NCI-H1694 treated with DMSO at 0.1 percent for 48 hours (cell line): ENCODE results near the gene ATXN7L3.
"Not testable (repeated sequence)": the region's sequence is repeated elsewhere in the genome, so short reads cannot be mapped to it uniquely, and the experiment has no call there.

Experiments used
- DNase-seq: peaks from one replicate; lab custom pipeline; 2025; lab: John Stamatoyannopoulos, UW

Gene ATXN7L3

GRCh38 chr17:44174427-44174826 lies 25.3 kb downstream of the ATXN7L3 start:
- no peak for DNase-seq

- no peak for DNase-seq
Measured at GRCh38 chr17:44171931-44172455, 27.7 kb downstream of the ATXN7L3 start.

GRCh38 chr17:44170499-44171201 lies 29.0 kb downstream of the ATXN7L3 start, which contains the start of gene ASB16:
Gene ASB16 (plus strand): TSS chr17:44170704. CDS start chr17:44170790, 86 bp downstream.
- DNase-seq: peak; percentile 26

- no peak for DNase-seq
Measured at GRCh38 chr17:44170135-44170498, 29.6 kb downstream of the ATXN7L3 start.

- DNase-seq: no peak
Measured at GRCh38 chr17:44167181-44167861, 32.4 kb downstream of the ATXN7L3 start.

DNA sequence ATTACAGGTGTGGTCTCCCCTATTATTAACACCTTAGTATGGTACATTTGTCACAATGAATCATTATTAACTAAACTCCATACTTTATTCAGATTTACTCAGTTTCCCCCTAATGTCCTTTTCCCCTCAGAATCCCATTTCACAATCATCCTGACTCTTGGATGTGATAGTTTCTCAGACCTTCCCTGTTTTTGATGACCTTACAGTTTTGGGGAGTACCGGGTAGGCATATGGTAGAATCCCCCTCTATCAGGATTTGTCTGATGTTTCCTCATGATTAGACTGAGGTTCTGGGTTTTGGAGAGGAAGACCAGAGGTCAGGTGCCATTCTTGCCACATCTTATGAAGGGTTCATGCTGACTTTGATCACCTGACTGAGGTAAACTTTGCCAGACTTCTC lies 35.2 kb downstream of the ATXN7L3 start:
- no peak for DNase-seq

- DNase-seq: no peak
Measured at GRCh38 chr17:44159519-44160210, 40.0 kb downstream of the ATXN7L3 start.

- DNase-seq: no peak
Measured at GRCh38 chr17:44155488-44155887, 44.2 kb downstream of the ATXN7L3 start.

- DNase-seq: no peak
Measured at GRCh38 chr17:44152875-44153274, 46.8 kb downstream of the ATXN7L3 start.

GRCh38 chr17:44149750-44150329 lies 49.8 kb downstream of the ATXN7L3 start:
- DNase-seq: no peak

DNA sequence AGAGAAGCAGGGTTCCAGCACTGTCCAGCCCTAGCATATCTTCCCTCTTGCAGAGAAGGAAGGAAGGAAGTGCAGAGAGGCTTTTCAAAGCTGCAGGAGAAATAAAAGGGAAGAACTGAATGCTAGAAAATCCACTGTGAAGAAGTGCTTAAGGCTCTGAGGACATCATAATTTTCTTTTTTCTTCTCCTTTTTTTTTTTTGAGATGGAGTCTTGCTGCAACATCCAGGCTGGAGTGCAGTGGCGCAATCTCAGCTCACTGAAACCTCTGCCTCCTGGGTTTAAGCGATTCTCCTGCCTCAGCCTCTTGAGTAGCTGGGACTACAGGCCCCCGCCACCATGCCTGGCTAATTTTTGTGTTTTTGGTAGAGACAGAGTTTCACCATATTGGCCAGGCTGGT lies 50.6 kb downstream of the ATXN7L3 start:
- not testable (repeated sequence) for DNase-seq

GRCh38 chr17:44147812-44148211 lies 51.9 kb downstream of the ATXN7L3 start:
- no peak for DNase-seq

GRCh38 chr17:44146375-44147346 lies 53.0 kb downstream of the ATXN7L3 start:
- no peak for DNase-seq

- no peak for DNase-seq
Measured at GRCh38 chr17:44144966-44145739, 54.5 kb downstream of the ATXN7L3 start.

- not testable (repeated sequence) for DNase-seq
Measured at GRCh38 chr17:44143921-44144320, 55.8 kb downstream of the ATXN7L3 start.
